ENCODE results near the gene GRIA1. TPM values are rescaled to one million over a fixed set of nuclear protein-coding genes. Genes with fewer than 3 reads are reported as not detected.

The GRIA1 gene
- total and polyA plus RNA-seq, 9 donors, result 0.11 to 1.4 (median 0.34) TPM; not detected in 2

- intact Hi-C loops (cut with DNase I), result no loop called here
- no peak overlapping the region for H3K27ac ChIP-seq
- WGBS, 3 donors, result 63 to 76% (median 67%) methylated on average over 1 of the region's 1 CpG
- no peak for DNase-seq
- H3K36me3 ChIP-seq, result no peaks in the 10 kb centered on the region
- TF ChIP-seq EP300 (IDR thresholded peaks at IDR 0.05) (no peak), CTCF (IDR thresholded peaks at IDR 0.05) (no peak), POLR2A (IDR thresholded peaks at IDR 0.05) (no peak)
- H3K4me1 ChIP-seq (ENCODE audit: insufficient read depth), result no peaks in the 10 kb centered on the region
- H3K27me3 ChIP-seq, result no peaks in the 10 kb centered on the region
- H3K4me3 ChIP-seq, result no peak overlapping the region
- H3K9me3 ChIP-seq, result no peaks in the 10 kb centered on the region
Measured at GRCh38 chr5:153636670-153637451, 146.4 kb downstream of the GRIA1 start.

- WGBS, 3 donors, result 76 to 83% (median 79%) methylated on average over 2 of the region's 2 CpGs
- Histone ChIP-seq H3K4me3 (no peak overlapping the region), H3K27ac (no peak overlapping the region), H3K4me1 (ENCODE audit: insufficient read depth) (no peaks in the 10 kb centered on the region), H3K27me3 (no peaks in the 10 kb centered on the region), H3K36me3 (no peaks in the 10 kb centered on the region), H3K9me3 (no peaks in the 10 kb centered on the region)
- DNase-seq, result no peak
- no peak for TF ChIP-seq EP300 (IDR thresholded peaks at IDR 0.05)
- no peak for TF ChIP-seq POLR2A (IDR thresholded peaks at IDR 0.05)
- TF ChIP-seq CTCF (IDR thresholded peaks at IDR 0.05), result no peak
- intact Hi-C loops (cut with DNase I), result no loop called here
Measured at GRCh38 chr5:153640293-153640692, 149.8 kb downstream of the GRIA1 start.

GRCh38 chr5:153641183-153641688, 150.8 kb downstream of the GRIA1 start:
- intact Hi-C loops (cut with DNase I), result no loop called here
- no peak overlapping the region for H3K4me3 ChIP-seq
- H3K4me1 ChIP-seq (ENCODE audit: insufficient read depth), result no peaks in the 10 kb centered on the region
- TF ChIP-seq CTCF (IDR thresholded peaks at IDR 0.05) (no peak), POLR2A (IDR thresholded peaks at IDR 0.05) (no peak), EP300 (IDR thresholded peaks at IDR 0.05) (no peak)
- no peak for DNase-seq
- no peak overlapping the region for H3K27ac ChIP-seq
- H3K27me3 ChIP-seq, result no peaks in the 10 kb centered on the region
- no peaks in the 10 kb centered on the region for H3K9me3 ChIP-seq
- 19 to 25% (median 24%) methylated on average over 4 of the region's 4 CpGs for WGBS, 3 donors
- H3K36me3 ChIP-seq, result no peaks in the 10 kb centered on the region

GRCh38 chr5:153654504-153655200, 164.2 kb downstream of the GRIA1 start:
- DNase-seq, result no peak
- Histone ChIP-seq H3K4me3 (no peak overlapping the region), H3K27ac (no peak overlapping the region), H3K4me1 (ENCODE audit: insufficient read depth) (no peaks in the 10 kb centered on the region), H3K27me3 (no peaks in the 10 kb centered on the region), H3K9me3 (no peaks in the 10 kb centered on the region), H3K36me3 (no peaks in the 10 kb centered on the region)
- intact Hi-C loops (cut with DNase I), result no loop called here
- 5 to 19% (median 15%) methylated on average over 3 of the region's 3 CpGs for WGBS, 3 donors
- TF ChIP-seq EP300 (IDR thresholded peaks at IDR 0.05) (no peak), POLR2A (IDR thresholded peaks at IDR 0.05) (no peak), CTCF (IDR thresholded peaks at IDR 0.05) (no peak)
